GM12801 (cell line): ENCODE data around the gene BLID.

Experiments used
- TF ChIP-seq, protein P1 (sequence below): IDR thresholded peaks from one replicate; pipeline ENCODE4 v1.5.1; 2011; ENCODE audit warnings: control low read depth; ENCODE audit not compliant: insufficient read length; ENCODE audit errors: extremely low read depth

Gene BLID

DNA sequence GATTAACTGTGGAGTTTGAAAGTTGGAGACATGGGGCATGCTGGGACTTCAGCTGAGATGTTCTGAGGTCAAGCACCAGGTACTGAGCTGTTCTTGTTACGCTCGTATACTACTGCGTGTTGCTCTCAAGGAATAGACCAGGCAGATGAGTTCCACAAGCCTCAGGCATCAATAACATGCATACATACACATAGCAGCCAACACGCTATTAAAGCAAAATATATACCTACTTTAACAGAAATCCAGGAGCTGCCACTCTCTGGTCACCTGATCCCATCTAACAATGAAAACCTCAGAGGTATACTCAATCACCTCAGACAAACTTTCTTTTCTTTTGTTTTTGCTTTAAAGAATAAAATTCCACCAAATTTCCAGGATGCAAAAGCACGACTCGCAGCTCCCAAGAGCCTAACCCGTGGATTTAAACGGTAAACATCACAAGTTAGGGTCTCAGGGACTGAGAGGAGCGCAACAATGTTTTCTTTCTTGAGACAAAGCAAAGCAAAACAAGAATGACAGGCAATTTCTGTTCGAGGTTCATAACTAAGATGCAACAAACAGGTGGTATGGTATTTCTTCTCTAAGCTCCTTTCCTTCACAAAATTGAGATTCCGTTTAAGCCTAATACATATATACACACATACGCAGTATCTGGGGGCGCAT lies 16.5 kb downstream of the BLID start:
- TF ChIP-seq, protein P1, sequence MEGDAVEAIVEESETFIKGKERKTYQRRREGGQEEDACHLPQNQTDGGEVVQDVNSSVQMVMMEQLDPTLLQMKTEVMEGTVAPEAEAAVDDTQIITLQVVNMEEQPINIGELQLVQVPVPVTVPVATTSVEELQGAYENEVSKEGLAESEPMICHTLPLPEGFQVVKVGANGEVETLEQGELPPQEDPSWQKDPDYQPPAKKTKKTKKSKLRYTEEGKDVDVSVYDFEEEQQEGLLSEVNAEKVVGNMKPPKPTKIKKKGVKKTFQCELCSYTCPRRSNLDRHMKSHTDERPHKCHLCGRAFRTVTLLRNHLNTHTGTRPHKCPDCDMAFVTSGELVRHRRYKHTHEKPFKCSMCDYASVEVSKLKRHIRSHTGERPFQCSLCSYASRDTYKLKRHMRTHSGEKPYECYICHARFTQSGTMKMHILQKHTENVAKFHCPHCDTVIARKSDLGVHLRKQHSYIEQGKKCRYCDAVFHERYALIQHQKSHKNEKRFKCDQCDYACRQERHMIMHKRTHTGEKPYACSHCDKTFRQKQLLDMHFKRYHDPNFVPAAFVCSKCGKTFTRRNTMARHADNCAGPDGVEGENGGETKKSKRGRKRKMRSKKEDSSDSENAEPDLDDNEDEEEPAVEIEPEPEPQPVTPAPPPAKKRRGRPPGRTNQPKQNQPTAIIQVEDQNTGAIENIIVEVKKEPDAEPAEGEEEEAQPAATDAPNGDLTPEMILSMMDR = no peak

DNA sequence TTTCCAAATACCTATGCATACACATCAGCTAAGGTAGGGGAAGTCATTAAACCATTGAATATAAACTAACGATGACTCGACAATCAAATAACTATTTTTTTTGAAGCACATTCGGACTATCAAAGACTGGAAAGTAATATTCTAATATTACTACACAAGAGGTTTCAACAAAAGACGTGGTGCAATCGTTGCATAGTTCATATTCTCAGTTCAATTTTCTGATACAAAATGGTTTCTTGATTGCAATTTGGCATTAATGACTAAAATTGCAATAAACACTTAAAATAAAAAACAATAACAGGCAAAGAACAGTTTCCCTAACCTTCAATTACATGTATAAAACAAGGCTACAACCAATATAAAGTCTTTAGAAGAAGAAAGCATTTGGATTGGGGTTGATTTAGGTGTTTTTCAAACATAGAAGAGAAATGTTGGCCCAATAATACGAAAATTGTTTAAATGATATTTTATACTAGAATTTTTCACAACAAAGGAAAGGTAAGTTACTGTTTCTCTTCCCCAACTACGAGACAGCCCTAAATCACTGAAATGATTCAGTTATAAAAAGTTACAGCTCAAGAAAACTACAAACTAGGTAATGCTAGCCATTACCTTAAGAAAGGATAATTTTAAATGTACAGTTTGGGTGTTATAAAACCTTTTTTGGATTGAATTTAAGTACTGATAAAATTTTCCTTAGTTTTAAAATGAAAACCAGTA lies 17.6 kb downstream of the BLID start:
- TF ChIP-seq, protein P1 = no peak

- TF ChIP-seq, protein P1 = no peak
These were observed 18.5 kb downstream of the BLID start for GRCh38 chr11:122097419-122098001.

DNA sequence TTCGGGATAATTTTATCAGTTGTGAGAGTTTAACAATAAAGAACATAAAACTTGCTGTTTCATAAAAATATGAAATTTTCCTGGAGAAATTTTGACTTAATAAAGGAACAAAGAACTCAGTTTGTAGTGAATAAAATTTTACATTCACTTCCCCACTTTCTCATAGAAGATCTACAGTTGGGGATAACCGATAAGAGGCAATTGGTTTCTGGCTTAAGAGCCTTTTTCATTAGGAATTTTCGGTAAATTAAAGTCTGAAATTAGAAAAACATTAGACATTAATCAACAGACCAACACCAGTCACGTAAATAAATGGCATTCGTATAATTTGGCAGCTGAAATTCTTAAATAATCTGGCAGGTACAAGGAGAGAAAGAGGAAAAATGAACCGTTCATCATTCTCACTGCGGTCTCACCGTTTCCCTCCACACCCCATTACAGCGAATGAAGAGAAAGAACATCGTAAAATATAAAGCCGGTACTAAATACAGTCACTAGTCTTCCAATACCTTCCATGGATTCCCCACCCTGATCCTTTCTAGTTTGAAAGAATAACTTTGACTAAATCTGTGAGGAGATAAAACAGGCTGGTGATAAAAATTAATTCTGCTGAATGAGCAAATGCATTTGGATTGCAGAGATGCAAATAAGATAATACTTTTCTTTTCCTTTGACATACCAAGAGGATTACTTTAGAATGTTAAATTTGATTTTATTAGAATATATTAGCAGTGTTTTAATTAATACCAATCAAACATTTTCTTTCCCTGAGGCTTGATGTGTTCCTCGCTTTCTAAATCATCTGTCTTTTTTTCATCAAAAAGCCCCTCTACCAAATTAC lies 19.5 kb downstream of the BLID start:
- TF ChIP-seq, protein P1 = no peak

DNA sequence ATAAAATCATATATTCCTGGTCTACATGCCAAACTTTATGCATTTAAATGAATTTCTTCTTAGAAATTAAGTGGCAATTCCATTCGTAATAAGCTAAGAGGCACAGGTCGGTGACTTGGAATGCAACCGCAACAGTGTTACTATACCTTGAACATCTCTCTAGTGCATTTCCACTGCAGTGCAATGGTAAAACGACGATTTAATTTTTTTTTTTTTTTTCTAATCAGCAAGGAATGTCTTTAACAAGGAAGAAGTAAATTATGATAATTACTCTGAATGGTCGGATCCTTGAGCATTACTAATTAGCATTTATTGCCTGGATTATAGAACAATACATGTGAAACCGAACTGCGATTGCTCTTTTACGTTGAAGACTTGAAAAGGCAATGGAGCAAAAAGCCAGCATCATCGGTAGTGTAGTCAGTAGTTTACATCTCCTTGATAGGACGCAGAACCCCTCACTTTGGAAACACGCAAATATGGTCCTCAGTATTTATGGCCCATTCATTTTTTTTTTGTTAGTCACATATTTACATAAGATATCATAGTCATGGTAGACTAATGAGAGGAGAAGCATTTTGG lies 20.2 kb downstream of the BLID start:
- TF ChIP-seq, protein P1 = no peak

GRCh38 chr11:122094836-122095235 lies 21.2 kb downstream of the BLID start:
- TF ChIP-seq, protein P1 = no peak
